PC-9 (cell line): Measurements from ENCODE around the gene ZNRF1.

Source experiments
- CTCF ChIP-seq: fragments of 200-600 bp; sonication (generic); conservative IDR thresholded peaks from 2 replicates; pipeline ENCODE4 v1.6.1; 2017; ENCODE audit warnings: mixed run types, antibody characterized with exemption, mild to moderate bottlenecking, moderate library complexity
- EZH2 ChIP-seq: fragments of 200-600 bp; sonication (generic); IDR thresholded peaks from 2 replicates; pipeline ENCODE4 v1.8.0; 2017; ENCODE audit warnings: antibody characterized with exemption, low read depth

GRCh38 chr16:74975591-74975990 is 23.2 kb upstream of the ZNRF1 start:
- TF ChIP-seq CTCF, result no peak
- no peak for TF ChIP-seq EZH2
